Mammary epithelial cell (primary cell): ENCODE data around the gene RAD51B.

Source experiments
- EZH2 ChIP-seq: IDR thresholded peaks from 2 replicates; pipeline ENCODE4 v1.6.1; 2012; ENCODE audit warnings: low read length, inconsistent platforms, borderline replicate concordance
- TF ChIP-seq, protein P1 (sequence below), 2 donors: IDR thresholded peaks in 1 of 2; conservative IDR thresholded peaks in 1 of 2; 2 replicates each; pipeline ENCODE4 v1.5.1; 2011 to 2012; ENCODE audit warnings: inconsistent platforms in 2 of 2, low read length in 2 of 2, mild to moderate bottlenecking in 2 of 2, control low read depth in 1 of 2, low read depth in 1 of 2; ENCODE audit not compliant: insufficient read depth in 1 of 2; ENCODE audit errors: extremely low read depth in 1 of 2

DNA sequence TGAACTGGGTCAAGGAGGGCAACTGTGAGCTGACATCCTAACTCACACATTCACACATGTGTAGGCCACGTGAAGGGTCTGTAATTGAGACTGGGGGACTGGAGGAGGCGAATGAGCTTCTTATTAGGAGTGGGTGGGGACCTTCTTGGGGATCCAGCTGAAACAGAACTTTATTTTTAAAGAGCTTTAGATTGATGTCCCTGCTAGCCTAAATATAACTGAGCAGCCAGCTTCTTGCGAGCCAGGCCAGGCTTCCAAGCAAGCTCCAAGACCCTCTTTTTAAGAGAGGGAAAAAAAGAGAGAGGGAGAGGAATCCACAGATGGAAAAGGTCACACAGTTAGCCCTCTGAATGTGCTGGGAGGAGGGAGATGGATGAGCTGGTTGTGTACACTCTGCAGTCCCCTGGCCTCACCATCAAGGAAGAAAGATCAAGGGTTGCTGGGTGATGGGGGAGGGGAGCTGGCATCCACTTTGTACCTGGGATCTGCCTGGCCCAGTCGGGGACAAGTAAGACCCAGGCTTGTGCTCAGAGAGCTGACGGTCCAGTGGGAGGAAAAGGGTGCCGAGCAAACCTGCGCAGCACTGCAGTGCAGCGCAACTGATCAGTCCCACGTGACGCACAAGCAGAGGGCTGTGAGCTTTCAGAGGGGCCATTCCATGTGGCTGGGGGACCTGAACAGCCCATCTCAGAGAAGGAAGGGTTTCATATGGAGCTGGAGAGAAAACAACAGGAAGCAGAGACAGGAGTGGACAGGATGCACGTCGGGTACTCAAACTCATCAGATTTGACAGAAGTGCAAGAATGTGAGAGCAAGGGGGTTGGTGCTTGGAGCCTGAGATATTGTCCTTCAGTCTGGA lies 818.8 kb downstream of the RAD51B start:
- TF ChIP-seq, protein P1, sequence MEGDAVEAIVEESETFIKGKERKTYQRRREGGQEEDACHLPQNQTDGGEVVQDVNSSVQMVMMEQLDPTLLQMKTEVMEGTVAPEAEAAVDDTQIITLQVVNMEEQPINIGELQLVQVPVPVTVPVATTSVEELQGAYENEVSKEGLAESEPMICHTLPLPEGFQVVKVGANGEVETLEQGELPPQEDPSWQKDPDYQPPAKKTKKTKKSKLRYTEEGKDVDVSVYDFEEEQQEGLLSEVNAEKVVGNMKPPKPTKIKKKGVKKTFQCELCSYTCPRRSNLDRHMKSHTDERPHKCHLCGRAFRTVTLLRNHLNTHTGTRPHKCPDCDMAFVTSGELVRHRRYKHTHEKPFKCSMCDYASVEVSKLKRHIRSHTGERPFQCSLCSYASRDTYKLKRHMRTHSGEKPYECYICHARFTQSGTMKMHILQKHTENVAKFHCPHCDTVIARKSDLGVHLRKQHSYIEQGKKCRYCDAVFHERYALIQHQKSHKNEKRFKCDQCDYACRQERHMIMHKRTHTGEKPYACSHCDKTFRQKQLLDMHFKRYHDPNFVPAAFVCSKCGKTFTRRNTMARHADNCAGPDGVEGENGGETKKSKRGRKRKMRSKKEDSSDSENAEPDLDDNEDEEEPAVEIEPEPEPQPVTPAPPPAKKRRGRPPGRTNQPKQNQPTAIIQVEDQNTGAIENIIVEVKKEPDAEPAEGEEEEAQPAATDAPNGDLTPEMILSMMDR (conservative IDR thresholded peaks at IDR 0.05 in 1 of 2, IDR thresholded peaks at IDR 0.05 in 1 of 2; ENCODE audit: extremely low read depth in 1 of 2, insufficient read depth in 1 of 2, low read depth in 1 of 2, low read length in 2 of 2), result no peak
- TF ChIP-seq EZH2, result no peak
